Brain pericyte (primary cell): ENCODE data around the gene DPH6.

ENCODE experiments used
- DNase-seq: peaks from one replicate; pipeline ENCODE4 v3.0.0-alpha.2; 2012; ENCODE audit warnings: low read depth, low spot score

The DPH6 gene

GRCh38 chr15:35540885-35541284 is 5.1 kb downstream of the DPH6 start:
- no peak for DNase-seq

DNA sequence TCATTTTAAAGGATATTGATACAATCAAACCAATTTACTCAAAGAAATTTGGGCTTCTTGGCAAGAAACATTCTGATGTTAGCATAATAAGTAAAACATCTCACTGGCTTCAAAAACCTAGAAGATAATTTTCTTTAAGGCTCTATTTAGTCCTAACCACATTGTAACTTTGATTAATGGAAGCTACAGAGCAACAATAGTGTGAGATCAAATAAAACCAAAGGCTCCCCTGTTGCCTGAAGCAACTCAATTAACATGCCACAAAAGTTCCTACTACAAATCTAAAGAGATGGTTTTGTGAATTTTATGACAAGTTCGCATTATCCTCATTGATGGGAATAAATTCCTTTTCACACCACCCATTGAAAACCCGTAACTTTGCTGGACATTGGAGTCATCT is 5.9 kb downstream of the DPH6 start:
- no peak for DNase-seq

- no peak for DNase-seq
Observed at GRCh38 chr15:35535365-35535916, 10.5 kb downstream of the DPH6 start.

DNA sequence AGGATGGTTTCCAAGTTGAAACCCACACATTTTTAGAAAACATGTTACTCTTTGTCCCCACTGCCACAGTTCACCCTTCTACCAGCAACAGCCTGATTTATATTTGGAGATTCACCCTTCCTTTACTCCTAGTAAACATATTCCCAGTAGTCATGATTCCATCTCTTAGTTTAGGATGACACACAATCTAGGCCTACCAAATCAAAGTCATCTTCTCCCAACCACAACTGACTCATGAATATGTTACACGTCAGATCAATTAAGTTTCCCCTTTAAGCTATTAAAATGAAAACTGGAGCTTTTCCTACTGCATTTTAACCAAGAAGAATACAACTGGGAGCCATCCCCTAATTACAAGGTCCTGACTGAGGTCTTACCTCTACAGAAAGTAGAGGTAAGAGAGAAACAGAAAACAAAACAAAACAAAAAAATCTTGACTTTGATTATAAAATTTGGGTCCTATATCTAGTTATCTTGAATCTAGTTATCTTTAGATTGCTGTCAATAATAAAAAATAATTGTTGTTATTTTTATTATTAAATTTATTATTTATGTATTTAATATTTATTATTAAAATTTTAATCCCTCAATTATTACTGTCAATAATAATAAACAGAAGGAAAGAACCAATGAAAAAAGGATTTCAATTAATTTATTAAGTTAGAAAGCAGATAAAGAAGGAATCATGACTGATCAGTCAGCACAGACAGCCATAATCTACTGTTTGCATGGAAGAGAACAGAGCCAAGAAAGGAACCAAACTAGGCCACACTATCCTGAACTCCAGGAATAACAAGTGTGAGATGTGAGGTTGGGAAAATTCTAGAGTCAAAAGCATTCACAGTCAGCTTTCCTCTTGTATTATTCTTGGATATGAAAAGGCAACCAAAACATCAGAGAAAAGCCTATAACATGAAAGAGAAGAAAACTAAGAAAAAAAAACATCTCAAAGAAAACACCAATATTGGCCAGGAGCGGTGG is 12.5 kb downstream of the DPH6 start:
- DNase-seq = no peak

GRCh38 chr15:35530698-35531097 is 15.3 kb downstream of the DPH6 start:
- DNase-seq = no peak

DNA sequence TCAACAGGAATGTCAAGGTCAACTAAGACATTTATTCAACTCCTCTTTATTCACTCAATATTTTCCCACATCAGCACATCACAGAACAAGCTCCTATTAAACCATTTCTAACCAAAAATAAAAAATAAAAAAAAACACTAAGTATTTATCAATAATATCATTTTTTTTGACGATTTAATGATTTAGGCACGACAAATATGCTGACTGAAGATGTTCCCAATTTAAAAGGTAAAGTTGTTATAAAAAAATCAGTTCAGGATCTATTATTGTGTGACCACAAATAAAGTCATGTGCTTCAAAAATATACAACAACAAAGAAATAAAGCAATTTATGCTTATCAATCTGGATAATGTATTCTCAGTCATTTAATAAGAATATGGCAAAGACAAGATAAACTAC is 16.2 kb downstream of the DPH6 start:
- DNase-seq = no peak

DNA sequence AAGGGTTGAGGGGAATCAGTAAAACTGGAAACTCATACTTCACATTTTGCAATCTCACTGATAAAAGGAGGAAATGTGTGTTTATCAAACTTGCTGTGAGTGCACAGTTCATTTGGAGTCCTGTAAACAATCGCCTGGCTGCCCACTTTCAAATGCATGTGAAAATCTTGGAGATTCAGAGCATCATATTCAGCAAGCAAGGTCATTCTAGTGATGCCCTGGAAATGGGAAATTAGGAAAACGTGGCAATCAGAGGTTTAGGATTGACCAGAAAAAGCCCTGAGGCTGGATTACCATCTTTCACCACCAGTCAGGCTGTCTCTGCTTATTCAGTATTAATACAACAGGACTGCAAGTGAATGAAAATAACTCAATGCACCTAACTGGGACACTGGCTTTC is 23.9 kb downstream of the DPH6 start:
- DNase-seq = no peak

DNA sequence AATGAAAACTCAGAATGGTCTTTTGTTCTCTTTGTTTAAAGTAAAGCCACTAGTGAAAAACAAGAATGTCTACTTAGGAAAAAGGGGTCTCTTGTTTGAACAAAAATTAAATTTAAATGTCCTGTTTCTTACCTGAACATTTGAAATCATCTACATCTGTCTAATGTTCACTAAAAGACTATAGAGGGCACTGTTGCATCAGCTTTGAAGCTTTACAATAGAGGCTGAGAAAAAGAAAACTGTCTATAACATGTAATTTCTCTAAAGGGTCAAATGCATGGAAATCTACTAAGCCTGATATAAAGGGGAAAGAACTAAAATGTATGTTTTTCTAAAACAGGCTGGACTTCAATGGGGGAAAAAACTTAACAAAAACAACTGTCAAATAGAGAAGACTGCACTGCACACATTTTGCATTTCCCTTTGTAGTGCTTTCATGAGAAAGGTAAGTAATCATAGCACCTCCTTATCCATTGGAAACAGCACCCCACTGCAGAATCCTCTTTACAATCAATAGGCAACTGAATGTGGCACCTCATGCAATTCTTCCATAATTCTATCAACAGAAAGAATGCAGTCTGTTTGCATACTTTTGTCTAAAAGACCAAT is 26.3 kb downstream of the DPH6 start:
- no peak for DNase-seq

DNA sequence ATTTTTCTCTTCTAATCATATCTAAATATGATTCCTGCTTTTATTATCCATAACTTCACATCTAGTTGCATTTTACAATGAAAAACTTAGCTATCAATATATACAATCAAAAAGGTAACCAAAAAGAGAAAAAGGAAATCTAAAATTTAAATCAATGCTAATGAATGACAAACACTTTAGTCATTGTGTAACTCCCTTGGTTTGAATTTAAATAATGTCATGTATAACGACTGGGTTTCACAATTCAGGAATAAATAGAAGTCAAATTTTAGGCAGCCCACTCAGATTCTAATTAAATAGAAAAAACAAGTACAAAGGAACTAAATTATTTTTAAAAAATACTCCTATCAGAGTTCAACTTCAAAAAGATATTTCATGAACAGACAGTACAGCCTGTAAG is 26.9 kb downstream of the DPH6 start:
- DNase-seq = no peak

DNA sequence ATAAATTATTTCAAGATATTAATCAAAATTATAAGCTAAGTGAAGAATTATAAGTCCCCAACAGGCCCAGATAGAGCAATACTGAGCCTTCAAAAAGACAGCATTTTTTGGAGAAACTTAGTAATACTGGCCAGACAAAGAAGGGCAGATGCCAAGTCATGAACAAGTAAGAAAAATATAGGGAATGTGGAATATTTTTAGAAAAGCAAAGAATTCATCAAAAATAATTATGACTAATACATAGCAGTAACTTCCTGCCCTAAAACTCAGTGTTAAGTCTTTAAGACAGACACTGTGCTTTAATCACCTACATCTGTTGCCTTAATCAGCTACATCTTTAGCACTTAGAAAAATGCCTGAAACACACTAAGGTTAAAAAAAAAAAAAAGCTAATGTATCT is 31.2 kb downstream of the DPH6 start:
- no peak for DNase-seq

DNA sequence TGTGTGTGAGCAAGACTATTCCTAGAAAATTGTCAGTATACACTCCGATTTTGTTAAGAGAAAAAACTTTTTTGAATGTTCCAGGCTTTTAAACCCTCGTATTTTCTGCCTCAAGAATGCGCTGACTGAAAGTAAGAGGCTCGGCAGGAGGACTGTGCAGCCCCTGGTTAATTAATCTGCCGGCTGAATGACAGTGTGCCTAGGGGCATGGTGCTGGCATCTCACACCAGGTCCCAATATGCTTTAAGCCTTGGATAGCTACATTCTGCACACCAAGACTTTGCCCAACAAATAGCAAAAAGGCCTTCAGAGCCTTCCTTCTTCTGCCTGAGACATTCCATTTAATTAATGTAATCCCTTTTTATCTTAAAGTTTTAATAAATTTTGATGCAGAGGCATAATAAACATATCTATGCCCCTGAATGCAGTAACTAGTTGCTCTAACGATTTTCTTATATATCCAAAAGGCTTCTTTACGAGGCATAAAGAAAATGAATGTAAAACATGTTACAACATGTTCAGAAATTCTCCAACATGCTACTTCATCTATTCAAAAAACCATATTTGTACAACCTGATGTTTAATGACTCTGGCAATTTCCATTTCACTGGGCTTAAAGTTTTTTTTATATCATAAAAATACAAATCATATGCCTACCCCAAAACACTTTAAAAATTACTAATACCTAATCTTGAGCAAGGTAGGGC is 37.9 kb downstream of the DPH6 start:
- DNase-seq = no peak

- no peak for DNase-seq
Observed at GRCh38 chr15:35506272-35506870, 39.6 kb downstream of the DPH6 start.

- no peak for DNase-seq
Observed at GRCh38 chr15:35505809-35506208, 40.2 kb downstream of the DPH6 start.

GRCh38 chr15:35505141-35505540 is 40.8 kb downstream of the DPH6 start:
- DNase-seq = no peak

DNA sequence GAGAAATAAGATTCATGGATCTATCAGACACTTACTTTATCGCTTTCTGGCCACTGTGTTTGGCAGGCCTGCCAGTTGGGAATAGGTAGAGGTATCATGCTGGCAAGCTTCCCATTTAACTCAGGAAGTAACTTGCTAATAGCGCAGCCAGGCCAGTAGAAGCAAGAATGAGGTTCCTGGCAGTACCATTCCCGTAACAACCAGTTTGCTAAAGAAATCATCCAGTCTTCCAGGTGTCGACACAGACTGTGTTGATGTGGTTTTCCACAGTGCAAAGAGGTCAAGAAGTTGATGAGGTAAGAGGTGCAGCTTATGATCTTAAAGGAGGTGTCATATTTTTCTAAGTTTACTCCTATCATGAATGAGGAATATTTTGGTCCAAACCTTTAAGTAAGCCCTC is 46.2 kb downstream of the DPH6 start:
- no peak for DNase-seq

DNA sequence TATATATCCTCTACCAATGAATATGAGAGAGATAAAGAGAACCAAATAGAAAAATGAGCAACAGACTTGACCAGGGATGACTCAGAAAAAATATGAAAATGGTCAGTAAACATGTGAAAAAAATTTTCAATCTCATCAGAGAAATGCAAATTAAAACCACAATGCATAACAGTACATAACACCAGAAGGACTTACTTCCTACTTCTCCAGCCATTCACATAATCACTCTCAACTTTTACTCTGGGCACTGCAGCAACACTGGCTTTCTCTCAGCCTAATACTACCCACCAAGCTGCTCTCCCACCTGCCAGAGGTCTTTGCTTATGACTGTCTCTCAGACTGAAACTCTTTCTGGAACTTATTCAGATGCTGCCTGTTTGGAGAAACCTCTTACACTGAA is 49.4 kb downstream of the DPH6 start:
- DNase-seq = no peak

DNA sequence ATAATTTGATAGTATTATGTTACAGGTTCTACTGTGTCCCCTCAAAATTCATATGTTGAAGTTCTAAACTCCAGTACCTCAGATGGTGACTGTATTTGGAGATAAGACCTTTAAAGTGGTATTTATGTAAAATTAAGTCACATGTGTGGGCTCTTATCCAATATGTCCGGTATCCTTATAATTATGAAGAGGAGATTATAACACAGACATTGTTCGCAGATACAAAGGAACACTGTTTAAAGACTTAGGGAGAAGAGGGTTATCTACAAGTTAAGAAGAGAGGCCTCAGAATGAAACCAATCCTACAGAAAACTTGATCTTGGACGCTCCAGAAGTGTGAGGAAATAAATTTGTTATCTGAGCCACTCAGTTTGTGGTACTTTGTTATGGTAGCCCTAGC is 50.9 kb downstream of the DPH6 start:
- DNase-seq = no peak

DNA sequence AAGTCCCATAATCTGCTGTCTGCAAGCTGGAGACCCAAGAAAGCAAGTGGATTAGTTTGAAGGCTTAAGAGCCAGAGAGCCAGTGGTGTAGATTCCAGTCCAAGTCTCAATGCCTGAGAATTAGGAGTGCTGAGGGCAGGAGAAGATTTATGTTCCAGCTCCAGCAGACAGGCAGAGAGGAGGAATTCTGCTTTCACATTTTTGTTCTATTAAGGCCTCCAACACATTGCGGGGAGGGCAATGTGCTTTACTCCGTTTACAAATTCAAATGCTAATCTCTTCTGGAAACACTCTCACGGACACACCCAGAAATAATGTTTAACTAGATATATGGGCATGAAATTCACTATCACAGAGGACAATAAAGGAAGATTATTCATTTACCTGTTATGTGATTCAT is 54.0 kb downstream of the DPH6 start:
- no peak for DNase-seq

DNA sequence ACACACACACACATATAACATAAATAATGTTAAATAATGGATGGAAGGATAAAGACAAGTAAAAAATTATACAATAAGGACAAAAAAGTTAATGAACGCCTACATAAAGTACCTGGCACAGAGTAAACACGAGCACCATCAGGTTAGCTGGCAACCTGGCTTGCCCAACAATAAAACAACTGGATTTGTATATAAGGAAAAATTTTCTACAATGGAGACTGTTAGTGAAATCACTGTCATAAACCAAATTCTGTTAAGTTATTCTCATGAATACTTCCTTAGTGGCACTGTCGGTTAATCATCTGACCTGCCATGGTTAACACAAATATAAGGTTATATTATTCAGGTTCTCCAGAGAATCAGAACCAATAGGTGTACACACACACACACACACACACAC is 54.8 kb downstream of the DPH6 start:
- no peak for DNase-seq

DNA sequence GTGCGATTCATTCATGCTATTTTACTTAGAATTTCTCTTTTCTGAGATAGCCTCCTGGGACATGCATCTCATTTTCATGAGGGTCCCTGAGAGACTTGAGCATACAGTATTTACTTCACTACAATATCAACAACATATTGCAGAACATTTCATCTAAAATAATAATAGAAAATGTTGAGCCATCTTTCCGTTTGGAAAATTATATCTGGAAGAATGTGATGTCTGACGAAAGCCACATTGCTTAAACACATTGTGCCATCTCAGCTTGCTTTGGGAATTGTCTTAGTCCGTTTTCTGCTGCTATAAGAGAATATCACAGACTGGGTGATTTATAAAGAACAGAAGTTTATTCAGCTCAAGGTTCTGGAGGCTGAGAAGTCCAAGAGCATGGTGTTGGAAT is 55.5 kb downstream of the DPH6 start:
- DNase-seq = no peak

DNA sequence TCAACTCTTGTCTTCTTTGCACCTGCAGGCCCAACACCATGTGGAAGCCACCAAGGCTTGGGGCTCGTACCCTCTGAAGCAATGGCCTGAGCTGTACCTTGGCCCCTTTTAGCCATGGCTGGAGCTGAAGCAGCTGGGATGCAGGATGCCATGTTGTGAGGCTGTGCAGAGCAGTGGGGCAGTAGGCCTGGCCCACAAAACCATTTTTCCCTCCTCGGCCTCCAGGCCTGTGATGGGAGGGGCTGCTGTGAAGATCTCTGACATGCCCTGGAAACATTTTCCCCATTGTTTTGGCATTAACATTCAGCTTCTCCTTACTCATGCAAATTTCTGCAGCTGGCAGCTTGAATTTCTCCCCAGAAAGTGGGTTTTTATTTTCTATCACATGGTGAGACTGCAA is 58.5 kb downstream of the DPH6 start:
- no peak for DNase-seq

DNA sequence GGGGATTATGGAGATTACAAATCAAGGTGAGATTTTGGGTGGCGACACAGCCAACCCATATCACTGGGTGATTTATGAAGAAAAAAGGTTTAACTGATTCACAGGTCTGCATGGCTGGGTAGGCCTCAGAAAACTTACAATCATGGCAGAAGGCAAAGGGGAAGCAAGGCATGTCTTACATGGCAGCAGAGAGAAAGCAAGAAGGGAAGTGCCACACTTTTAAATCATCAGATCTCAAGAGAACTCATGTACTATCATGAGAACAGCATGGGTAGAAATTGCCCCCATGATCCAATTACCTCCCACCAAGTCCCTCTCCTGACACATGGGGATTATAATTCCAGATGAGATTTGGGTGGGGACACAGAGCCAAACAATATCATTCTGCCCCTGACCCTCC is 59.7 kb downstream of the DPH6 start:
- no peak for DNase-seq
